ENCODE data around the gene CDC5L.

The CDC5L gene

DNA sequence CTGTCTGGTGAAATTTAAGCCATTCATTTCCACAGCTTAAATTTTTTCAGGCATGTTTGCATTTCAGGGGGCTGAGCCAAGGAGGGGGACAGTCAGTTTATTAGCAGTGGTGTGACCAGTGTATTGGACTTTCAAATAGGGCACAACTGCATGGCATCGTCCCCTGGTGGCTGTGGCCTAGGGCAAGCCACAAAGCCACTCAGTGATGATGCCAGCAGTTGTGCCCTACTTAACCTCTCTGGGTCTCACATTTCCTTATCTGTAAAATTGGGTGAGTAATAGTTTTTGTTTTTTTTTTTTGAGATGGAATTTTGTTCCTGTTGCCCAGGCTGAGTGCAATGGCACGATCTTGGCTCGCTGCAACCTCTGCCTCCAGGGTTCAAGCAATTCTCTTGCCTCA lies 48.0 kb downstream of the CDC5L start:
- Histone ChIP-seq H3K27me3 (no peaks in the 10 kb centered on the region), H3K4me1 (ENCODE audit: control insufficient read depth in 1 of 2, insufficient read depth in 1 of 2, low read depth in 1 of 2, low read length in 1 of 2) (no peaks in the 10 kb centered on the region), H3K9me3 (no peaks in the 10 kb centered on the region), H3K4me3 (ENCODE audit: low read depth in 1 of 2, low read length in 1 of 2) (no peak overlapping the region), H3K27ac (no peak overlapping the region), H3K36me3 (peaks cover 64% of the 10 kb centered on the region)
- TF ChIP-seq CTCF (IDR thresholded peaks at IDR 0.05), result no peak

DNA sequence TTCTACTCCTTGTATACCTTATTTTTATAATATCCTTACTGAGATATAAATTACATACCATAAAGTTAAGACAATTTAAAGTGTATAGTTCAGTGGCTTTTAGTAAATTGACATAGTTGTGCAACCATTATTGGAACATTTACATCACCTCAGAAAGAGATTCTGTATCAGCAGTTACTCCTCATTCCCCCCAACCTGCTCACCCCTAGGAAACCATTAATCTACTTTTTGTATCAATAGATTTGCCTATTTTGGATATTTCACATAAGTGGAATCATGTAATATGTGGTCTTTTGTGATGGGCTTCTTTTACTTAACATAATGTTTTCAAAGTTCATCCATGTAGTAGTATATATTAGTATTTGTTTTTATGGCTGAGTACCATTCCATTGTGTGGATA lies 51.3 kb downstream of the CDC5L start:
- no peaks in the 10 kb centered on the region for H3K27me3 ChIP-seq
- H3K36me3 ChIP-seq, result peaks cover 45% of the 10 kb centered on the region
- H3K9me3 ChIP-seq, result peaks cover 3% of the 10 kb centered on the region
- no peak for TF ChIP-seq CTCF (IDR thresholded peaks at IDR 0.05)
- H3K4me1 ChIP-seq (ENCODE audit: control insufficient read depth in 1 of 2, insufficient read depth in 1 of 2, low read depth in 1 of 2, low read length in 1 of 2), result no peaks in the 10 kb centered on the region
- H3K27ac ChIP-seq, result no peak overlapping the region
- H3K4me3 ChIP-seq (ENCODE audit: low read depth in 1 of 2, low read length in 1 of 2), result no peak overlapping the region

- H3K36me3 ChIP-seq, result peaks cover 42% of the 10 kb centered on the region
- no peak for TF ChIP-seq CTCF (IDR thresholded peaks at IDR 0.05)
- no peak overlapping the region for H3K27ac ChIP-seq
- no peak overlapping the region for H3K4me3 ChIP-seq (ENCODE audit: low read depth in 1 of 2, low read length in 1 of 2)
- peaks cover 3% of the 10 kb centered on the region for H3K9me3 ChIP-seq
- H3K4me1 ChIP-seq (ENCODE audit: control insufficient read depth in 1 of 2, insufficient read depth in 1 of 2, low read depth in 1 of 2, low read length in 1 of 2), result no peaks in the 10 kb centered on the region
- no peaks in the 10 kb centered on the region for H3K27me3 ChIP-seq
Measured at GRCh38 chr6:44439270-44440045, 52.0 kb downstream of the CDC5L start.

GRCh38 chr6:44441091-44441855 lies 53.8 kb downstream of the CDC5L start:
- Histone ChIP-seq H3K27ac (no peak overlapping the region), H3K27me3 (no peaks in the 10 kb centered on the region), H3K4me1 (ENCODE audit: control insufficient read depth in 1 of 2, insufficient read depth in 1 of 2, low read depth in 1 of 2, low read length in 1 of 2) (no peaks in the 10 kb centered on the region), H3K36me3 (peaks cover 52% of the 10 kb centered on the region), H3K9me3 (peaks cover 3% of the 10 kb centered on the region), H3K4me3 (ENCODE audit: low read depth in 1 of 2, low read length in 1 of 2) (no peak overlapping the region)
- TF ChIP-seq CTCF (IDR thresholded peaks at IDR 0.05), result no peak

DNA sequence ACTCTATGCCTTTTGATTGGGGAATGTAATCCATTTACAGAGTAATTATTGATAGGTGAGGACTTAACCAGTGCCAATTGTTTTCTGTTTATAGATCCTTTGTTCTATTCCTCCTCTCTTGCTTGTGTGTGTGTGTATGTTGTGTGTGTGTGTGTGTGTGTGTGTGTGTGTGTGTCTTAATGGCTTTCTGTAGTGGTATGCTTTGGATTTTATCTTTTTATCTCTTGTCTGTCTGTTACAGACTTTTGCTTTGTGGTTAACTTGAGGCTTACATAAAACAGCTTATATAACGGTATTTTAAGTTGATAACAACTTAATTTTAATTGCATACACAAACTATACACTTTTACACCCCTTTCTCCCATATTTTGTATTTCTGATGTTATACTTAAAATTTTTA lies 54.7 kb downstream of the CDC5L start:
- no peaks in the 10 kb centered on the region for H3K27me3 ChIP-seq
- no peaks in the 10 kb centered on the region for H3K4me1 ChIP-seq (ENCODE audit: control insufficient read depth in 1 of 2, insufficient read depth in 1 of 2, low read depth in 1 of 2, low read length in 1 of 2)
- no peak for TF ChIP-seq CTCF (IDR thresholded peaks at IDR 0.05)
- peaks cover 3% of the 10 kb centered on the region for H3K9me3 ChIP-seq
- no peak overlapping the region for H3K27ac ChIP-seq
- peaks cover 55% of the 10 kb centered on the region for H3K36me3 ChIP-seq
- H3K4me3 ChIP-seq (ENCODE audit: low read depth in 1 of 2, low read length in 1 of 2), result no peak overlapping the region

Measured in neutrophil (primary cell).